Activated CD8-positive, alpha-beta memory T cell treated with anti-CD3 and anti-CD28 coated beads for 36 hours (primary cell): ENCODE data around the gene TSPOAP1. TPM values are rescaled to one million over a fixed set of nuclear protein-coding genes. Genes with fewer than 3 reads are reported as not detected.

ENCODE experiments used
- CTCF ChIA-PET: fragments of 350-600 bp; sonication (Branson Sonifier 250); formaldehyde crosslinking; loops from one replicate; lab custom pipeline; 2021; ENCODE audit warnings: antibody characterized with exemption; lab: Charles Lee
- POLR2A ChIA-PET: fragments of 350-600 bp; sonication (Branson Sonifier 250); formaldehyde crosslinking; loops from one replicate; lab custom pipeline; 2021; ENCODE audit warnings: antibody characterized with exemption; lab: Charles Lee
- total RNA-seq, 2 experiments: library from RNA; stranded (reverse); gene quantifications; one replicate each; pipeline ENCODE4 v1.2.3, GENCODE V29; 2021

The TSPOAP1 gene
- total RNA-seq, 2 experiments from 2014 or later, result 7.2 to 7.3 TPM

GRCh38 chr17:58335779-58336455 is 7.3 kb upstream of the TSPOAP1 start:
- ChIA-PET POLR2A (interaction anchor here (1.5 to 13.4 kb wide), 5 partner anchors 10 to 28 kb away, joined by 3 to 235 read pairs (median 68); partner anchors contain the start of genes SUPT4H1 and TSPOAP1), CTCF (interaction anchor here (1.2 to 2.8 kb wide), 5 partner anchors 8 to 18 kb away, joined by 4 to 16 read pairs (median 7); partner anchors contain the start of gene SUPT4H1)

- POLR2A ChIA-PET, result interaction anchor here (0.5 to 13.4 kb wide), 5 partner anchors 10 to 83 kb away, joined by 4 to 235 read pairs (median 68); partner anchors contain the start of genes SUPT4H1 and TSPOAP1
- CTCF ChIA-PET, result interaction anchor here (1.3 to 2.8 kb wide), 4 partner anchors 9 to 114 kb away, joined by 4 to 16 read pairs (median 6); partner anchors contain the start of gene SUPT4H1
Measured at GRCh38 chr17:58335061-58335731, 6.6 kb upstream of the TSPOAP1 start.

GRCh38 chr17:58334661-58335060 is 6.1 kb upstream of the TSPOAP1 start:
- POLR2A ChIA-PET, result interaction anchor here (0.5 to 13.4 kb wide), 6 partner anchors 9 to 83 kb away, joined by 4 to 370 read pairs (median 144); partner anchors contain the start of genes SUPT4H1 and TSPOAP1
- CTCF ChIA-PET, result interaction anchor here (0.8 to 4.8 kb wide), 7 partner anchors 9 to 115 kb away, joined by 3 to 78 read pairs (median 5); partner anchors contain the start of gene SUPT4H1

GRCh38 chr17:58334256-58334655 is 5.7 kb upstream of the TSPOAP1 start:
- CTCF ChIA-PET, result interaction anchor here (0.8 to 4.8 kb wide), 5 partner anchors 10 to 115 kb away, joined by 3 to 78 read pairs (median 4); partner anchors contain the start of gene SUPT4H1

GRCh38 chr17:58333736-58334207 is 5.2 kb upstream of the TSPOAP1 start:
- POLR2A ChIA-PET, result interaction anchor here (0.6 to 11.3 kb wide), 6 partner anchors 9 to 297 kb away, joined by 5 to 370 read pairs (median 18); partner anchors contain the start of genes RNF43 and SUPT4H1

More at GRCh38 chr17:58334256-58334655, 5.7 kb upstream of the TSPOAP1 start:
- POLR2A ChIA-PET, result interaction anchor here (1.5 to 11.3 kb wide), 5 partner anchors 9 to 83 kb away, joined by 5 to 370 read pairs (median 30); partner anchors contain the start of genes RNF43 and SUPT4H1

GRCh38 chr17:58332778-58333735 is 4.5 kb upstream of the TSPOAP1 start:
- CTCF ChIA-PET, result interaction anchor here (1.5 to 4.8 kb wide), 4 partner anchors 7 to 19 kb away, joined by 4 to 78 read pairs (median 18); partner anchors contain the start of gene SUPT4H1
- POLR2A ChIA-PET, result interaction anchor here (0.6 to 11.3 kb wide), 9 partner anchors 10 to 298 kb away, joined by 3 to 370 read pairs (median 5); partner anchors contain the start of genes RNF43 and SUPT4H1

More at GRCh38 chr17:58333736-58334207, 5.2 kb upstream of the TSPOAP1 start:
- CTCF ChIA-PET, result interaction anchor here (1.1 to 4.8 kb wide), 3 partner anchors 10 to 18 kb away, joined by 4 to 78 read pairs (median 5); partner anchors contain the start of gene SUPT4H1

- ChIA-PET CTCF (interaction anchor here (0.7 to 4.8 kb wide), 4 partner anchors 8 to 19 kb away, joined by 3 to 78 read pairs (median 18); partner anchors contain the start of gene SUPT4H1), POLR2A (interaction anchor here (0.7 to 11.3 kb wide), 9 partner anchors 9 to 181 kb away, joined by 3 to 370 read pairs (median 5); partner anchors contain the start of genes RNF43 and SUPT4H1)
Measured at GRCh38 chr17:58331815-58332777, 3.5 kb upstream of the TSPOAP1 start.

- POLR2A ChIA-PET, result interaction anchor here (0.6 to 11.3 kb wide), 6 partner anchors 12 to 1509 kb away, joined by 3 to 370 read pairs (median 18); partner anchors contain the start of gene SUPT4H1
- CTCF ChIA-PET, result interaction anchor here (0.7 to 4.8 kb wide), 4 partner anchors 9 to 20 kb away, joined by 3 to 78 read pairs (median 18); partner anchors contain the start of gene SUPT4H1
Measured at GRCh38 chr17:58330997-58331814, 2.6 kb upstream of the TSPOAP1 start.

GRCh38 chr17:58330538-58330996 is 2.0 kb upstream of the TSPOAP1 start:
- ChIA-PET POLR2A (interaction anchor here (0.6 to 11.3 kb wide), 4 partner anchors 13 to 1510 kb away, joined by 3 to 370 read pairs (median 132); partner anchors contain the start of gene SUPT4H1), CTCF (interaction anchor here (2.2 to 4.8 kb wide), 3 partner anchors 9 to 21 kb away, joined by 12 to 78 read pairs (median 23); partner anchors contain the start of gene SUPT4H1)

- CTCF ChIA-PET, result interaction anchor here (3.1 to 4.8 kb wide), 2 partner anchors 10 to 14 kb away, joined by 23 to 78 read pairs; no protein-coding TSS in a partner anchor
- POLR2A ChIA-PET, result interaction anchor here (4.1 to 11.3 kb wide), 3 partner anchors 12 to 23 kb away, joined by 30 to 370 read pairs (median 235); partner anchors contain the start of gene SUPT4H1
Measured at GRCh38 chr17:58329810-58330537, 1.4 kb upstream of the TSPOAP1 start.

- CTCF ChIA-PET, result interaction anchor here (1.7 to 3.4 kb wide), 2 partner anchors 9 to 15 kb away, joined by 18 to 28 read pairs; no protein-coding TSS in a partner anchor
- POLR2A ChIA-PET, result interaction anchor here (1.5 to 8.1 kb wide), 5 partner anchors 11 to 23 kb away, joined by 4 to 370 read pairs (median 41); partner anchors contain the start of gene SUPT4H1
Measured at GRCh38 chr17:58329035-58329809, 627 bp upstream of the TSPOAP1 start.

GRCh38 chr17:58327363-58328194 is 1.0 kb downstream of the TSPOAP1 start:
- CTCF ChIA-PET, result interaction anchor here (0.9 to 3.4 kb wide), 7 partner anchors 10 to 24 kb away, joined by 3 to 28 read pairs (median 6); partner anchors contain the start of gene SUPT4H1
- POLR2A ChIA-PET, result interaction anchor here (1.0 to 8.1 kb wide), 5 partner anchors 10 to 25 kb away, joined by 3 to 220 read pairs (median 37); partner anchors contain the start of gene SUPT4H1
